Vagina (tissue), 2 donors: ENCODE data around the gene ABLIM1. TPM values are rescaled to one million over a fixed set of nuclear protein-coding genes. Genes with fewer than 3 reads are reported as not detected.

Experiments used
- DNase-seq, 2 donors: peaks; one replicate each; pipeline ENCODE4 v3.0.0-alpha.2; 2017; ENCODE audit errors: extremely low spot score in 2 of 2
- H3K27ac ChIP-seq: fragments of 200-600 bp; sonication (generic); one replicate; pipeline ENCODE4 v1.5.1; 2019
- H3K27me3 ChIP-seq: fragments of 200-600 bp; sonication (generic); one replicate; pipeline ENCODE4 v1.5.1; 2019
- H3K36me3 ChIP-seq, 2 donors: fragments of 200-600 bp; sonication (generic); one replicate each; pipeline ENCODE4 v1.5.1; 2017 to 2019
- H3K4me1 ChIP-seq: fragments of 200-600 bp; sonication (generic); one replicate; pipeline ENCODE4 v1.5.1; 2019
- H3K4me3 ChIP-seq, 2 donors: fragments of 200-600 bp; sonication (generic); 1 replicate in 1 of 2; 2 replicates in 1 of 2; pipeline ENCODE4 v1.5.1; 2016 to 2019
- H3K9me3 ChIP-seq: fragments of 200-600 bp; sonication (generic); one replicate; pipeline ENCODE4 v1.5.1; 2019
- CTCF ChIP-seq, 3 experiments: fragments of 450-650 bp in 2 of 3; fragments of 200-600 bp in 1 of 3; sonication (generic) in 1 of 3; IDR thresholded peaks; one replicate each; pipeline ENCODE4 v1.5.1; 2017 to 2019; ENCODE audit warnings: antibody characterized with exemption in 3 of 3, mild to moderate bottlenecking in 2 of 3, moderate library complexity in 2 of 3
- POLR2A ChIP-seq, 2 donors: fragments of 450-650 bp; IDR thresholded peaks; one replicate each; pipeline ENCODE4 v1.6.1; 2017; ENCODE audit warnings: antibody characterized with exemption in 2 of 2, mild to moderate bottlenecking in 2 of 2, moderate library complexity in 2 of 2
- POLR2AphosphoS5 ChIP-seq, 2 donors: sonication (generic); formaldehyde crosslinking; IDR thresholded peaks; one replicate each; pipeline ENCODE4 v1.9.0; 2017; ENCODE audit warnings: antibody characterized with exemption in 2 of 2, mild to moderate bottlenecking in 2 of 2, low read depth in 1 of 2; ENCODE audit not compliant: insufficient read depth in 1 of 2
- intact Hi-C: fragments of 100-400 bp; cut with DNase I; formaldehyde crosslinking; loops from one replicate; pipeline ENCODE4 v1.15.1; 2023
- total RNA-seq: library from RNA; depleted of rRNA; stranded (reverse); fragments of >200 nt; gene quantifications from one replicate; pipeline ENCODE4 v1.2.3, GENCODE V29; 2016

The ABLIM1 gene
- total RNA-seq, 1 donor from 2014 or later = 176 TPM

GRCh38 chr10:114515298-114515914 lies 142.7 kb downstream of the ABLIM1 start:
- Histone ChIP-seq H3K4me1 (peaks cover 36% of the 10 kb centered on the region), H3K27me3 (no peaks in the 10 kb centered on the region), H3K36me3 (no peaks in the 10 kb centered on the region), H3K4me3 (no peak overlapping the region), H3K9me3 (no peaks in the 10 kb centered on the region), H3K27ac (peak overlapping the region; percentile 61)
- no peak for TF ChIP-seq POLR2AphosphoS5 (IDR thresholded peaks at IDR 0.05; ENCODE audit: insufficient read depth in 1 of 2, low read depth in 1 of 2)
- no peak for TF ChIP-seq CTCF (IDR thresholded peaks at IDR 0.05)
- TF ChIP-seq POLR2A (IDR thresholded peaks at IDR 0.05) = no peak
- intact Hi-C loops = no loop called here
- DNase-seq = no peak

- TF ChIP-seq POLR2AphosphoS5 (IDR thresholded peaks at IDR 0.05; ENCODE audit: insufficient read depth in 1 of 2, low read depth in 1 of 2) (no peak), POLR2A (IDR thresholded peaks at IDR 0.05) (no peak), CTCF (IDR thresholded peaks at IDR 0.05) (no peak)
- no peak overlapping the region for H3K27ac ChIP-seq
- intact Hi-C loops = no loop called here
- H3K4me3 ChIP-seq = no peak overlapping the region
- H3K9me3 ChIP-seq = no peaks in the 10 kb centered on the region
- H3K27me3 ChIP-seq = no peaks in the 10 kb centered on the region
- H3K36me3 ChIP-seq = no peaks in the 10 kb centered on the region
- peaks cover 21% of the 10 kb centered on the region for H3K4me1 ChIP-seq
- no peak for DNase-seq
Observed at GRCh38 chr10:114513381-114513792, 144.7 kb downstream of the ABLIM1 start.

- Histone ChIP-seq H3K9me3 (no peaks in the 10 kb centered on the region), H3K27ac (no peak overlapping the region), H3K4me1 (peaks cover 27% of the 10 kb centered on the region), H3K36me3 (no peaks in the 10 kb centered on the region), H3K27me3 (no peaks in the 10 kb centered on the region), H3K4me3 (no peak overlapping the region)
- intact Hi-C loops = no loop called here
- no peak for TF ChIP-seq POLR2AphosphoS5 (IDR thresholded peaks at IDR 0.05; ENCODE audit: insufficient read depth in 1 of 2, low read depth in 1 of 2)
- no peak for TF ChIP-seq CTCF (IDR thresholded peaks at IDR 0.05)
- no peak for TF ChIP-seq POLR2A (IDR thresholded peaks at IDR 0.05)
- DNase-seq = no peak
Observed at GRCh38 chr10:114511881-114512280, 146.2 kb downstream of the ABLIM1 start.

- DNase-seq = no peak
- no peaks in the 10 kb centered on the region for H3K9me3 ChIP-seq
- H3K4me3 ChIP-seq = no peak overlapping the region
- no peaks in the 10 kb centered on the region for H3K36me3 ChIP-seq
- peak overlapping the region; percentile 63 for H3K27ac ChIP-seq
- TF ChIP-seq POLR2A (IDR thresholded peaks at IDR 0.05) (no peak), POLR2AphosphoS5 (IDR thresholded peaks at IDR 0.05; ENCODE audit: insufficient read depth in 1 of 2, low read depth in 1 of 2) (no peak), CTCF (IDR thresholded peaks at IDR 0.05) (no peak)
- peaks cover 42% of the 10 kb centered on the region for H3K4me1 ChIP-seq
- intact Hi-C loops = no loop called here
- H3K27me3 ChIP-seq = no peaks in the 10 kb centered on the region
Observed at GRCh38 chr10:114508376-114508775, 149.7 kb downstream of the ABLIM1 start.

GRCh38 chr10:114507449-114507848 lies 150.6 kb downstream of the ABLIM1 start:
- TF ChIP-seq POLR2A (IDR thresholded peaks at IDR 0.05) = no peak
- no peak for TF ChIP-seq CTCF (IDR thresholded peaks at IDR 0.05)
- Histone ChIP-seq H3K27ac (peak overlapping the region; percentile 63), H3K27me3 (no peaks in the 10 kb centered on the region), H3K4me3 (no peak overlapping the region), H3K4me1 (peaks cover 51% of the 10 kb centered on the region), H3K36me3 (no peaks in the 10 kb centered on the region), H3K9me3 (no peaks in the 10 kb centered on the region)
- intact Hi-C loops = no loop called here
- DNase-seq = no peak
